Calu3 (cell line): Measurements from ENCODE around the gene BRSK2. TPM values are rescaled to one million over a fixed set of nuclear protein-coding genes. Genes with fewer than 3 reads are reported as not detected.
"Not testable (repeated sequence)": the region's sequence is repeated elsewhere in the genome, so short reads cannot be mapped to it uniquely, and the experiment has no call there.

Source experiments
- Bru-seq: library from RNA; stranded (reverse); fragments of 400-500 nt; gene quantifications from one replicate; lab custom pipeline; 2021; lab: Mats Ljungman, UMichigan
- BruChase-seq, 2 experiments: library from RNA; stranded (reverse); fragments of 400-500 nt; gene quantifications; one replicate each; lab custom pipeline; 2021; lab: Mats Ljungman, UMichigan
- BruUV-seq: library from RNA; stranded (reverse); fragments of 400-500 nt; replicated peaks from 2 replicates; lab custom pipeline; 2021; lab: Mats Ljungman, UMichigan
- CTCF ChIA-PET: fragments of 300-600 bp; sonication (Branson Sonifier 250); formaldehyde crosslinking; loops from one replicate; lab custom pipeline; 2022; ENCODE audit warnings: antibody characterized with exemption; lab: Charles Lee
- DNase-seq: peaks from one replicate; pipeline ENCODE4 v3.0.0; 2022
- H3K27ac Mint-ChIP-seq: one replicate; pipeline ENCODE4 v1.8.0; 2022; ENCODE audit warnings: mixed read lengths; ENCODE audit not compliant: unreplicated experiment
- H3K27me3 Mint-ChIP-seq: one replicate; pipeline ENCODE4 v1.8.0; 2022; ENCODE audit warnings: mixed read lengths; ENCODE audit not compliant: unreplicated experiment
- H3K36me3 Mint-ChIP-seq: one replicate; pipeline ENCODE4 v1.8.0; 2022; ENCODE audit warnings: mild to moderate bottlenecking, moderate library complexity, mixed read lengths; ENCODE audit not compliant: insufficient read depth, unreplicated experiment
- H3K4me1 Mint-ChIP-seq: one replicate; pipeline ENCODE4 v1.8.0; 2022; ENCODE audit warnings: mild to moderate bottlenecking, low read depth, mixed read lengths; ENCODE audit not compliant: unreplicated experiment
- H3K4me3 Mint-ChIP-seq: one replicate; pipeline ENCODE4 v1.8.0; 2022; ENCODE audit warnings: mild to moderate bottlenecking, low read depth, moderate library complexity, mixed read lengths; ENCODE audit not compliant: unreplicated experiment
- H3K9me3 Mint-ChIP-seq: one replicate; pipeline ENCODE4 v1.8.0; 2022; ENCODE audit warnings: low read depth, mixed read lengths; ENCODE audit not compliant: unreplicated experiment
- intact Hi-C: fragments of 100-400 bp; cut with micrococcal nuclease; formaldehyde crosslinking; loops from one replicate; pipeline ENCODE4 v1.10.0; 2022; ENCODE audit not compliant: unreplicated experiment
- long read RNA-seq: library from polyadenylated mRNA; stranded (forward); transcript quantifications from one replicate; pipeline ENCODE4 v2.0.0, GENCODE V29; 2022
- total RNA-seq: library from RNA; stranded (reverse); gene quantifications from 2 replicates; pipeline ENCODE4 v1.2.3, GENCODE V29; 2022
- TF ChIP-seq, protein P1 (sequence below): fragments of 200-600 bp; IDR thresholded peaks from one replicate; pipeline ENCODE4 v1.8.0; 2022; ENCODE audit warnings: antibody characterized with exemption; ENCODE audit not compliant: unreplicated experiment

BRSK2 gene
- total RNA-seq (2.6 and 8.8 TPM in 2 replicates), Bru-seq, nascent RNA (percentile 21 among the genes with signal in this experiment), BruChase-seq, experiment 1, labeled RNA remaining after a 6-hour chase (percentile 22 among the genes with signal in this experiment), BruChase-seq, experiment 2, labeled RNA remaining after a 2-hour chase (percentile 24 among the genes with signal in this experiment)
- long read RNA-seq, partial matches to known transcripts = 0 of 3 reads
- long read RNA-seq, other reads (novel, unspliced or antisense) = 3 of 3 reads

- Mint-ChIP-seq H3K4me1 (no peaks in the 10 kb centered on the region), H3K27me3 (peaks cover 49% of the 10 kb centered on the region), H3K9me3 (no peaks in the 10 kb centered on the region), H3K27ac (no peak within 1 kb of the TSS), H3K4me3 (peak within 1 kb of the TSS; percentile 58), H3K36me3 (peaks cover 6% of the 10 kb centered on the region)
- intact Hi-C loops = loop anchor here (5.0 kb wide), 1 partner anchor 78 kb away; no protein-coding TSS in a partner anchor
- no TSS peak for BruUV-seq
- no peak for DNase-seq
- CTCF ChIA-PET = interaction anchor here (0.7 kb wide), 1 partner anchor 81 kb away, joined by 4 read pairs; the partner anchor contains the start of gene TOLLIP
- TF ChIP-seq, protein P1, sequence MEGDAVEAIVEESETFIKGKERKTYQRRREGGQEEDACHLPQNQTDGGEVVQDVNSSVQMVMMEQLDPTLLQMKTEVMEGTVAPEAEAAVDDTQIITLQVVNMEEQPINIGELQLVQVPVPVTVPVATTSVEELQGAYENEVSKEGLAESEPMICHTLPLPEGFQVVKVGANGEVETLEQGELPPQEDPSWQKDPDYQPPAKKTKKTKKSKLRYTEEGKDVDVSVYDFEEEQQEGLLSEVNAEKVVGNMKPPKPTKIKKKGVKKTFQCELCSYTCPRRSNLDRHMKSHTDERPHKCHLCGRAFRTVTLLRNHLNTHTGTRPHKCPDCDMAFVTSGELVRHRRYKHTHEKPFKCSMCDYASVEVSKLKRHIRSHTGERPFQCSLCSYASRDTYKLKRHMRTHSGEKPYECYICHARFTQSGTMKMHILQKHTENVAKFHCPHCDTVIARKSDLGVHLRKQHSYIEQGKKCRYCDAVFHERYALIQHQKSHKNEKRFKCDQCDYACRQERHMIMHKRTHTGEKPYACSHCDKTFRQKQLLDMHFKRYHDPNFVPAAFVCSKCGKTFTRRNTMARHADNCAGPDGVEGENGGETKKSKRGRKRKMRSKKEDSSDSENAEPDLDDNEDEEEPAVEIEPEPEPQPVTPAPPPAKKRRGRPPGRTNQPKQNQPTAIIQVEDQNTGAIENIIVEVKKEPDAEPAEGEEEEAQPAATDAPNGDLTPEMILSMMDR = no peak
Observed at GRCh38 chr11:1389932-1390568, at the start of gene BRSK2. TSS of gene BRSK2 (plus strand) at chr11:1389934. CDS start at chr11:1390285, 351 bp downstream.

GRCh38 chr11:1340111-1340510, 49.6 kb upstream of the BRSK2 start:
- Mint-ChIP-seq H3K9me3 (peaks cover 4% of the 10 kb centered on the region), H3K27ac (no peak overlapping the region), H3K4me1 (no peaks in the 10 kb centered on the region), H3K4me3 (no peak overlapping the region), H3K27me3 (peaks cover 15% of the 10 kb centered on the region), H3K36me3 (peaks cover 16% of the 10 kb centered on the region)
- CTCF ChIA-PET = no interaction called here
- DNase-seq = no peak
- intact Hi-C loops = no loop called here
- TF ChIP-seq, protein P1 = no peak
- no TSS peak for BruUV-seq

GRCh38 chr11:1341226-1341625, 48.5 kb upstream of the BRSK2 start:
- CTCF ChIA-PET, H3K4me1 Mint-ChIP-seq, BruUV-seq, H3K9me3 Mint-ChIP-seq, DNase-seq, H3K36me3 Mint-ChIP-seq, intact Hi-C loops, H3K27ac Mint-ChIP-seq, H3K4me3 Mint-ChIP-seq: not testable (repeated sequence)
- peaks cover 26% of the 10 kb centered on the region for H3K27me3 Mint-ChIP-seq

DNA sequence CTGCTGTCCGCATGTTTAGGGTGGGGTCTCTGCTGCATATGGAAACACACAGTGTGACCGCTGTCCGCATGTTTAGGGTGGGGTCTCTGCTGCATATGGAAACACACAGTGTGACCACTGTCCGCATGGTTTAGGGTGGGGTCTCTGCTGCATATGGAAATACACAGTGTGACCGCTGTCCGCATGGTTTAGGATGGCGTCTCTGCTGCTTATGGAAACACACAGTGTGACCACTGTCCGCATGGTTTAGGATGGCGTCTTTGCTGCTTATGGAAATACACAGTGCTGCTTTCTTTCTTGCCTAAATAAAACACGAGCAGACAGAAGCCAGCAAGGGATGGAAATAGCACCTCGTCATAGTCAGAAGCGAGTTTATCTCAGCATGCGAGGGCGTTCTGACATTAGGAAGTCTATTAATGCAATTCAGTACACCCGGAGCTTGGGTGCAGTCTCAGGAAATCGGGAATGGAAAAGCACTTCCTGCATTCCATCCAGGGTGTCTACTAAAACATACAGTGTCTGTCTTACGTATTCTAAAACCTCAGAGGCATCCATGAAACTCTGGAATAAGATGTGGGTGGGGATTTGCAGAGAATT, 47.7 kb upstream of the BRSK2 start:
- CTCF ChIA-PET = no interaction called here
- TF ChIP-seq, protein P1 = no peak
- peaks cover 28% of the 10 kb centered on the region for H3K27me3 Mint-ChIP-seq
- BruUV-seq = no TSS peak
- no peak overlapping the region for H3K27ac Mint-ChIP-seq
- no peak for DNase-seq
- no peak overlapping the region for H3K4me3 Mint-ChIP-seq
- H3K4me1 Mint-ChIP-seq = no peaks in the 10 kb centered on the region
- peaks cover 7% of the 10 kb centered on the region for H3K36me3 Mint-ChIP-seq
- intact Hi-C loops = no loop called here
- peaks cover 4% of the 10 kb centered on the region for H3K9me3 Mint-ChIP-seq
